Measurements from ENCODE around the gene LMAN1L. TPM values are rescaled to one million over a fixed set of nuclear protein-coding genes. Genes with fewer than 3 reads are reported as not detected.

LMAN1L gene
- total RNA-seq, 1 experiment from 2014 or later, result not detected

GRCh38 chr15:74790080-74790916 is 22.3 kb upstream of the LMAN1L start:
- DNase-seq, result no peak
- no peaks in the 10 kb centered on the region for H3F3A ChIP-seq (ENCODE audit: low read length, unreplicated experiment)
- H3K27me3 ChIP-seq (ENCODE audit: low read length), result no peaks in the 10 kb centered on the region
- H3K9me2 ChIP-seq (replicated peaks; ENCODE audit: low read length), result no peaks in the 10 kb centered on the region
- no peak overlapping the region for H3K4me3 ChIP-seq (ENCODE audit: low read length)
- H3K36me3 ChIP-seq (ENCODE audit: low read depth, low read length), result no peaks in the 10 kb centered on the region
- intact Hi-C loops (cut with micrococcal nuclease), result no loop called here
- no peak overlapping the region for H3K4me2 ChIP-seq (ENCODE audit: low read length)
- H3K4me1 ChIP-seq (ENCODE audit: insufficient read depth, low read length), result peaks cover 11% of the 10 kb centered on the region
- TF ChIP-seq EZH2phosphoT487 (IDR thresholded peaks at IDR 0.05; ENCODE audit: borderline replicate concordance, low read length) (no peak), CTCF (conservative IDR thresholded peaks at IDR 0.05; ENCODE audit: low read depth, low read length) (no peak), EZH2 (IDR thresholded peaks at IDR 0.05; ENCODE audit: low read length, unreplicated experiment) (no peak)
- H2AFZ ChIP-seq (ENCODE audit: low read length), result no peak overlapping the region
- ChIA-PET CTCF (interaction anchor here (0.8 kb wide), 1 partner anchor 46 kb away, joined by 3 read pairs; no protein-coding TSS in a partner anchor), POLR2A (ENCODE audit: unreplicated experiment) (no interaction called here)
- H4K20me1 ChIP-seq (ENCODE audit: low read length), result peaks cover 35% of the 10 kb centered on the region; the same call in 1 of the 2 replicates
- peaks cover 84% of the 10 kb centered on the region for H3K79me2 ChIP-seq (ENCODE audit: low read length)
- no TSS peak for BruUV-seq (replicated peaks)
- no peak overlapping the region for H3K27ac ChIP-seq (ENCODE audit: low read length)
- H3K9me3 ChIP-seq (ENCODE audit: low read length), result no peaks in the 10 kb centered on the region
- no peak overlapping the region for H3K9ac ChIP-seq (ENCODE audit: low read length)
- ATAC-seq, result no peak

GRCh38 chr15:74791007-74791406 is 21.6 kb upstream of the LMAN1L start:
- Histone ChIP-seq H3K9me3 (ENCODE audit: low read length) (no peaks in the 10 kb centered on the region), H3K79me2 (ENCODE audit: low read length) (peaks cover 80% of the 10 kb centered on the region), H3K9ac (ENCODE audit: low read length) (no peak overlapping the region), H3K4me1 (ENCODE audit: insufficient read depth, low read length) (peaks cover 11% of the 10 kb centered on the region), H3K4me3 (ENCODE audit: low read length) (no peak overlapping the region), H3K36me3 (ENCODE audit: low read depth, low read length) (no peaks in the 10 kb centered on the region), H2AFZ (ENCODE audit: low read length) (no peak overlapping the region), H3K9me2 (replicated peaks; ENCODE audit: low read length) (no peaks in the 10 kb centered on the region), H3K27me3 (ENCODE audit: low read length) (no peaks in the 10 kb centered on the region), H4K20me1 (ENCODE audit: low read length) (peaks cover 35% of the 10 kb centered on the region; the same call in 1 of the 2 replicates), H3K27ac (ENCODE audit: low read length) (no peak overlapping the region), H3K4me2 (ENCODE audit: low read length) (no peak overlapping the region), H3F3A (ENCODE audit: low read length, unreplicated experiment) (no peaks in the 10 kb centered on the region)
- ATAC-seq, result no peak
- TF ChIP-seq EZH2phosphoT487 (IDR thresholded peaks at IDR 0.05; ENCODE audit: borderline replicate concordance, low read length) (no peak), CTCF (conservative IDR thresholded peaks at IDR 0.05; ENCODE audit: low read depth, low read length) (no peak), EZH2 (IDR thresholded peaks at IDR 0.05; ENCODE audit: low read length, unreplicated experiment) (no peak)
- intact Hi-C loops (cut with micrococcal nuclease), result no loop called here
- POLR2A ChIA-PET (ENCODE audit: unreplicated experiment), result no interaction called here
- CTCF ChIA-PET, result no interaction called here
- no peak for DNase-seq
- no TSS peak for BruUV-seq (replicated peaks)

- CTCF ChIA-PET, result no interaction called here
- peaks cover 35% of the 10 kb centered on the region; the same call in 1 of the 2 replicates for H4K20me1 ChIP-seq (ENCODE audit: low read length)
These were observed 21.0 kb upstream of the LMAN1L start for GRCh38 chr15:74791667-74792066.

More at GRCh38 chr15:74791667-74792066, 21.0 kb upstream of the LMAN1L start:
- H3K9me2 ChIP-seq (replicated peaks; ENCODE audit: low read length), result no peaks in the 10 kb centered on the region
- DNase-seq (no peak), ATAC-seq (no peak)
- H3K4me3 ChIP-seq (ENCODE audit: low read length), result no peak overlapping the region
- H2AFZ ChIP-seq (ENCODE audit: low read length), result no peak overlapping the region
- H3K9ac ChIP-seq (ENCODE audit: low read length), result no peak overlapping the region
- no peaks in the 10 kb centered on the region for H3F3A ChIP-seq (ENCODE audit: low read length, unreplicated experiment)
- H3K9me3 ChIP-seq (ENCODE audit: low read length), result no peaks in the 10 kb centered on the region
- no peaks in the 10 kb centered on the region for H3K27me3 ChIP-seq (ENCODE audit: low read length)
- H3K79me2 ChIP-seq (ENCODE audit: low read length), result peaks cover 74% of the 10 kb centered on the region
- intact Hi-C loops (cut with micrococcal nuclease), result no loop called here
- TF ChIP-seq EZH2 (IDR thresholded peaks at IDR 0.05; ENCODE audit: low read length, unreplicated experiment), result no peak
- no peak for TF ChIP-seq EZH2phosphoT487 (IDR thresholded peaks at IDR 0.05; ENCODE audit: borderline replicate concordance, low read length)
- TF ChIP-seq CTCF (conservative IDR thresholded peaks at IDR 0.05; ENCODE audit: low read depth, low read length), result no peak
- POLR2A ChIA-PET (ENCODE audit: unreplicated experiment), result no interaction called here
- no peak overlapping the region for H3K27ac ChIP-seq (ENCODE audit: low read length)
- BruUV-seq (replicated peaks), result no TSS peak
- H3K4me2 ChIP-seq (ENCODE audit: low read length), result no peak overlapping the region
- peaks cover 11% of the 10 kb centered on the region for H3K4me1 ChIP-seq (ENCODE audit: insufficient read depth, low read length)
- H3K36me3 ChIP-seq (ENCODE audit: low read depth, low read length), result no peaks in the 10 kb centered on the region

All from PC-3 (cell line).